T follicular helper cell (primary cell): ENCODE measurements around the gene APOB.

Experiments
- DNase-seq: peaks from one replicate; pipeline ENCODE4 v3.0.0-alpha.2; 2020; ENCODE audit warnings: low read depth
- total RNA-seq, 2 experiments: gene quantifications; one replicate each; lab custom pipeline; 2026; lab: John Stamatoyannopoulos, UW

Gene APOB
- 0 reads per million in 2 experiments for total RNA-seq

GRCh38 chr2:21043744-21044532, at the start of gene APOB:
APOB (minus strand) TSS chr2:21044073; CDS start chr2:21043945, 128 bp downstream.
- no peak for DNase-seq

GRCh38 chr2:21092308-21092869, 48.5 kb upstream of the APOB start:
- no peak for DNase-seq

- DNase-seq, result no peak
Observed at GRCh38 chr2:21084401-21084800, 40.5 kb upstream of the APOB start.

- no peak for DNase-seq
Observed at GRCh38 chr2:21083482-21083881, 39.6 kb upstream of the APOB start.

GRCh38 chr2:21078296-21078695, 34.4 kb upstream of the APOB start:
- DNase-seq, result no peak

GRCh38 chr2:21072477-21073242, 28.8 kb upstream of the APOB start:
- DNase-seq, result no peak

GRCh38 chr2:21070341-21071257, 26.7 kb upstream of the APOB start:
- no peak for DNase-seq

GRCh38 chr2:21069746-21070340, 26.0 kb upstream of the APOB start:
- no peak for DNase-seq

GRCh38 chr2:21067859-21068537, 24.1 kb upstream of the APOB start:
- no peak for DNase-seq

GRCh38 chr2:21067125-21067524, 23.3 kb upstream of the APOB start:
- no peak for DNase-seq

- no peak for DNase-seq
Observed at GRCh38 chr2:21059885-21060610, 16.2 kb upstream of the APOB start.

GRCh38 chr2:21057097-21057496, 13.2 kb upstream of the APOB start:
- no peak for DNase-seq

GRCh38 chr2:21055879-21056790, 12.3 kb upstream of the APOB start:
- no peak for DNase-seq

- DNase-seq, result no peak
Observed at GRCh38 chr2:21055451-21055850, 11.6 kb upstream of the APOB start.

- DNase-seq, result no peak
Observed at GRCh38 chr2:21054011-21054410, 10.1 kb upstream of the APOB start.

GRCh38 chr2:21052044-21052443, 8.2 kb upstream of the APOB start:
- DNase-seq, result no peak

GRCh38 chr2:21050164-21050563, 6.3 kb upstream of the APOB start:
- DNase-seq, result no peak

- DNase-seq, result no peak
Observed at GRCh38 chr2:21047141-21048009, 3.5 kb upstream of the APOB start.
